Thyroid gland (tissue), 4 donors: Measurements from ENCODE around the gene TMEM209.

Source experiments
- CTCF ChIP-seq, 6 experiments: fragments of 200-600 bp in 3 of 6; fragments of 450-650 bp in 3 of 6; sonication (generic) in 3 of 6; IDR thresholded peaks; one replicate each; pipeline ENCODE4 v1.5.1; 2016 to 2019; ENCODE audit warnings: antibody characterized with exemption in 6 of 6, mild to moderate bottlenecking in 2 of 6, inconsistent platforms in 1 of 6, moderate library complexity in 1 of 6
- POLR2A ChIP-seq, 2 donors: fragments of 450-650 bp; IDR thresholded peaks; one replicate each; pipeline ENCODE4 v1.6.1; 2017; ENCODE audit warnings: antibody characterized with exemption in 2 of 2, mild to moderate bottlenecking in 2 of 2, moderate library complexity in 1 of 2

DNA sequence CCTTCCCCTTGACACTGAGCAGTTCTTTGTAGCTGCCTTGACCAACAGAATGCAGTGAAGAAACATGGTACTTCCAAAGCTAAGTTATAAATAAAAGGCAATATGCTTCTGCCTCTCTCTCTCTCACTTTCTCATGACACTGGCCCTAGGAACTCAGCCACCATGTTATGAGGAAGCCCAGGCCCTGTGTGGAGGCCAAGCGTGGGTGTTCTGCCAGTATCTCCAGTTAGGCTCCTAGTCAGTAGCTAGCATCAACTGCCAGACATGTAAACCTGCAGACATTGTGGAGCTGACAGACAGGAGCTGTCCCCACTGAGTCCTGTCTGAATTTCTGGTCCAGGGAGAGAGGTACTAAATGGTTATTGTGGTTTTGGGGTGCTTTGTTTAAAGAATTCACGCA is 45.2 kb downstream of the TMEM209 start:
- TF ChIP-seq CTCF (IDR thresholded peaks at IDR 0.05): no peak
- TF ChIP-seq POLR2A (IDR thresholded peaks at IDR 0.05): no peak
